ENCODE measurements around the gene VMAC. TPM values are rescaled to one million over a fixed set of nuclear protein-coding genes. Genes with fewer than 3 reads are reported as not detected.

VMAC gene
- total and polyA plus RNA-seq, 2 of the 8 experiments (the other 6 are each of a cell fraction or from before 2014, with no cell fraction given), result 1.3 to 2.2 TPM

DNA sequence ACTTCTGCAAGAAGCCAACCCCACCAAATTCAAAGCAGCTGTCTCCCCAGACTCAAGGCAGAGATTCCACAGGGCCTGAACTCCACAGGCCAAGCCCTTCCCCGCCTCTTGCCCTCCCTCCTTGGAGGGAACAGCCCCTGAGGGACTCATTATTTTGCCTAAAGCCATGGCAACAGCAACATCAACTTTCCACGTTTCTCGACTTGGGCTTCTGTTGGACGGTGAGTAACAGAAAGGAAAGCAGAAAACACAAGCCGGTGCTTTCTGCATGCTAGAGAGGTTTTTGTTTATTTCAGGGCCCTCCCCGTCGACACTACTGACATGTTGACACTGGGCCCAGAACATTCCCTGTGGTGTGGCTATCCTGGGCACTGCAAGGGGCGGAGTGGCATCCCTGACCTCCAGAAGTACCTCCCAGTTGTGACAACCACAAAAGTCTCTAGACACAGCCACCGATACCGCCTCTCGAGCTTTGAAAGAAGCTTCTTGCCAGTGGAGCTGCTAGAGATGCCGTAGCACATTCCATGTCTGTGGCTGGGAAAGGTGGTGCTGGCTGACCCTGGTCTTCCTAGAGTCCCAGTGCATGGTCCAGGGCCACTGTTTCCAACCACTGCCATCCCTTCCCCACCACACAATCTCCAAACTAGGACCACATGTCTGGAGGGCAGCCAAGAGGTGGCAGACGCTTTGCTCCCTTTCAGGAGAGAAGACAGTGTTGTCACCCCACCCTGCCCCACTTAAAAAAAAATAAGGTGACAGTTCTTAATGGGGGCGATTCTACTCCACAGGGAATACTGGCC, 22.2 kb downstream of the VMAC start (continued):
- TF ChIP-seq, protein P1, sequence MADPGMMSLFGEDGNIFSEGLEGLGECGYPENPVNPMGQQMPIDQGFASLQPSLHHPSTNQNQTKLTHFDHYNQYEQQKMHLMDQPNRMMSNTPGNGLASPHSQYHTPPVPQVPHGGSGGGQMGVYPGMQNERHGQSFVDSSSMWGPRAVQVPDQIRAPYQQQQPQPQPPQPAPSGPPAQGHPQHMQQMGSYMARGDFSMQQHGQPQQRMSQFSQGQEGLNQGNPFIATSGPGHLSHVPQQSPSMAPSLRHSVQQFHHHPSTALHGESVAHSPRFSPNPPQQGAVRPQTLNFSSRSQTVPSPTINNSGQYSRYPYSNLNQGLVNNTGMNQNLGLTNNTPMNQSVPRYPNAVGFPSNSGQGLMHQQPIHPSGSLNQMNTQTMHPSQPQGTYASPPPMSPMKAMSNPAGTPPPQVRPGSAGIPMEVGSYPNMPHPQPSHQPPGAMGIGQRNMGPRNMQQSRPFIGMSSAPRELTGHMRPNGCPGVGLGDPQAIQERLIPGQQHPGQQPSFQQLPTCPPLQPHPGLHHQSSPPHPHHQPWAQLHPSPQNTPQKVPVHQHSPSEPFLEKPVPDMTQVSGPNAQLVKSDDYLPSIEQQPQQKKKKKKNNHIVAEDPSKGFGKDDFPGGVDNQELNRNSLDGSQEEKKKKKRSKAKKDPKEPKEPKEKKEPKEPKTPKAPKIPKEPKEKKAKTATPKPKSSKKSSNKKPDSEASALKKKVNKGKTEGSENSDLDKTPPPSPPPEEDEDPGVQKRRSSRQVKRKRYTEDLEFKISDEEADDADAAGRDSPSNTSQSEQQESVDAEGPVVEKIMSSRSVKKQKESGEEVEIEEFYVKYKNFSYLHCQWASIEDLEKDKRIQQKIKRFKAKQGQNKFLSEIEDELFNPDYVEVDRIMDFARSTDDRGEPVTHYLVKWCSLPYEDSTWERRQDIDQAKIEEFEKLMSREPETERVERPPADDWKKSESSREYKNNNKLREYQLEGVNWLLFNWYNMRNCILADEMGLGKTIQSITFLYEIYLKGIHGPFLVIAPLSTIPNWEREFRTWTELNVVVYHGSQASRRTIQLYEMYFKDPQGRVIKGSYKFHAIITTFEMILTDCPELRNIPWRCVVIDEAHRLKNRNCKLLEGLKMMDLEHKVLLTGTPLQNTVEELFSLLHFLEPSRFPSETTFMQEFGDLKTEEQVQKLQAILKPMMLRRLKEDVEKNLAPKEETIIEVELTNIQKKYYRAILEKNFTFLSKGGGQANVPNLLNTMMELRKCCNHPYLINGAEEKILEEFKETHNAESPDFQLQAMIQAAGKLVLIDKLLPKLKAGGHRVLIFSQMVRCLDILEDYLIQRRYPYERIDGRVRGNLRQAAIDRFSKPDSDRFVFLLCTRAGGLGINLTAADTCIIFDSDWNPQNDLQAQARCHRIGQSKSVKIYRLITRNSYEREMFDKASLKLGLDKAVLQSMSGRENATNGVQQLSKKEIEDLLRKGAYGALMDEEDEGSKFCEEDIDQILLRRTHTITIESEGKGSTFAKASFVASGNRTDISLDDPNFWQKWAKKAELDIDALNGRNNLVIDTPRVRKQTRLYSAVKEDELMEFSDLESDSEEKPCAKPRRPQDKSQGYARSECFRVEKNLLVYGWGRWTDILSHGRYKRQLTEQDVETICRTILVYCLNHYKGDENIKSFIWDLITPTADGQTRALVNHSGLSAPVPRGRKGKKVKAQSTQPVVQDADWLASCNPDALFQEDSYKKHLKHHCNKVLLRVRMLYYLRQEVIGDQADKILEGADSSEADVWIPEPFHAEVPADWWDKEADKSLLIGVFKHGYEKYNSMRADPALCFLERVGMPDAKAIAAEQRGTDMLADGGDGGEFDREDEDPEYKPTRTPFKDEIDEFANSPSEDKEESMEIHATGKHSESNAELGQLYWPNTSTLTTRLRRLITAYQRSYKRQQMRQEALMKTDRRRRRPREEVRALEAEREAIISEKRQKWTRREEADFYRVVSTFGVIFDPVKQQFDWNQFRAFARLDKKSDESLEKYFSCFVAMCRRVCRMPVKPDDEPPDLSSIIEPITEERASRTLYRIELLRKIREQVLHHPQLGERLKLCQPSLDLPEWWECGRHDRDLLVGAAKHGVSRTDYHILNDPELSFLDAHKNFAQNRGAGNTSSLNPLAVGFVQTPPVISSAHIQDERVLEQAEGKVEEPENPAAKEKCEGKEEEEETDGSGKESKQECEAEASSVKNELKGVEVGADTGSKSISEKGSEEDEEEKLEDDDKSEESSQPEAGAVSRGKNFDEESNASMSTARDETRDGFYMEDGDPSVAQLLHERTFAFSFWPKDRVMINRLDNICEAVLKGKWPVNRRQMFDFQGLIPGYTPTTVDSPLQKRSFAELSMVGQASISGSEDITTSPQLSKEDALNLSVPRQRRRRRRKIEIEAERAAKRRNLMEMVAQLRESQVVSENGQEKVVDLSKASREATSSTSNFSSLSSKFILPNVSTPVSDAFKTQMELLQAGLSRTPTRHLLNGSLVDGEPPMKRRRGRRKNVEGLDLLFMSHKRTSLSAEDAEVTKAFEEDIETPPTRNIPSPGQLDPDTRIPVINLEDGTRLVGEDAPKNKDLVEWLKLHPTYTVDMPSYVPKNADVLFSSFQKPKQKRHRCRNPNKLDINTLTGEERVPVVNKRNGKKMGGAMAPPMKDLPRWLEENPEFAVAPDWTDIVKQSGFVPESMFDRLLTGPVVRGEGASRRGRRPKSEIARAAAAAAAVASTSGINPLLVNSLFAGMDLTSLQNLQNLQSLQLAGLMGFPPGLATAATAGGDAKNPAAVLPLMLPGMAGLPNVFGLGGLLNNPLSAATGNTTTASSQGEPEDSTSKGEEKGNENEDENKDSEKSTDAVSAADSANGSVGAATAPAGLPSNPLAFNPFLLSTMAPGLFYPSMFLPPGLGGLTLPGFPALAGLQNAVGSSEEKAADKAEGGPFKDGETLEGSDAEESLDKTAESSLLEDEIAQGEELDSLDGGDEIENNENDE (IDR thresholded peaks at IDR 0.05; ENCODE audit: insufficient replicate concordance, low read length), result no peak
- no peak for TF ChIP-seq GABPA (IDR thresholded peaks at IDR 0.05; ENCODE audit: borderline replicate concordance, insufficient read depth, low read length)
- TF ChIP-seq, protein P2, sequence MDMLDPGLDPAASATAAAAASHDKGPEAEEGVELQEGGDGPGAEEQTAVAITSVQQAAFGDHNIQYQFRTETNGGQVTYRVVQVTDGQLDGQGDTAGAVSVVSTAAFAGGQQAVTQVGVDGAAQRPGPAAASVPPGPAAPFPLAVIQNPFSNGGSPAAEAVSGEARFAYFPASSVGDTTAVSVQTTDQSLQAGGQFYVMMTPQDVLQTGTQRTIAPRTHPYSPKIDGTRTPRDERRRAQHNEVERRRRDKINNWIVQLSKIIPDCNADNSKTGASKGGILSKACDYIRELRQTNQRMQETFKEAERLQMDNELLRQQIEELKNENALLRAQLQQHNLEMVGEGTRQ (IDR thresholded peaks at IDR 0.05; ENCODE audit: low read length), result no peak
